OCI-LY3 (cell line): ENCODE measurements around the gene ADCY5.

Experiments used
- CTCF ChIP-seq: fragments of 200-600, 300-600 bp; sonication (generic); IDR thresholded peaks from 2 replicates; pipeline ENCODE4 v1.5.1; 2014; ENCODE audit warnings: antibody characterized with exemption, low read length, low read depth
- EZH2phosphoT487 ChIP-seq: fragments of 200-600 bp; shearing (Covaris generic); IDR thresholded peaks from 2 replicates; pipeline ENCODE4 v1.6.1; 2018; ENCODE audit warnings: antibody characterized with exemption, mixed run types, low read depth

DNA sequence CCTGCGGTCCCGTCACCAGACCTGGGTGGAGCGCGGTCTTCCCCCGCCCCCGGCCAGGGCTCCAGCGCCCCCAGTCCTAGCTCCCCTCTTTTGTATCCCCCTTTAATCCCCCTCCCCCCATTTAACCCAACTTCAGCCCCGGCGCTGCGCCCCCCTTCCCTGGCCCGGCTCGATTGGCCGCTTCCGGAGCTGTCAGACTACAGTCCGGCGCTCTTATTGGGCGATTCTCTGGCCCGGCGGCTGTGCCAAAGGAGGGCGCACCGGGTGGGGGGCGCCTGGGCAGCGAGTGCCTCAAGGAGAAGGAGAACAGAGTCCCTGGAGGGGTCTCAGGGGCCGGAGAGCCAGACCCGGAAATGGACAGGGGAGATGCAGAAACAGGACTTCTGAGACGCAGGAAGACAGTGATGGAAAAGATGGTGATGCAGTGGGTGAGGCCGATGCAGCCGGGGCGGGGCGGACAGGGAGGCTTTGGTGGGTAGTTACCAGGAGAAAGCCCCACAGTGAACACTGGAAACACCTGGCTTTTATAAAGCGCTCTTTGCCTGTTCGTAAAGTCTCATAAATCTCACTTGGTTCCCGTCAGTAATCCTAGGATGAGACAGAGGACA lies 1.2 kb upstream of the ADCY5 start:
- no peak for TF ChIP-seq CTCF
- no peak for TF ChIP-seq EZH2phosphoT487
